ENCODE measurements around the gene TMTC3.
"Not testable (repeated sequence)": the region's sequence is repeated elsewhere in the genome, so short reads cannot be mapped to it uniquely, and the experiment has no call there.

TMTC3 gene

DNA sequence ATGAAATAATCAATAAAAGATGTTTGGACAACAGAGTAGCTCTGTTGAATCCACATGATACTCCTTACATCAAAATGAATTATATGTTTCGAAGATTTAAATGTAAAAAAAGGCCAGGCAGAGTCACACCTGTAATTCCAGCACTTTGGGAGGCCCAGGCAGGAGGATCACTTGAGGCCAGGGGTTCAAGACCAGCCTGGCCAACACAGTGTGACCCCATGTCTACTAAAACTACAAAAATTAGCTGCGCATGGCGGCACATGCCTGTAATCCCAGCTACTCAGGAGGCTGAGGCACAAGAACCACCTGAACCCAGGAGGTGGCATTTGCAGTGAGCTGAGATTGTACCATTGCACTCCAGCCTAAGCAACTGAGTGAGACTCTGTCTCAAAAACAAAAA, 15.0 kb upstream of the TMTC3 start:
- no peak overlapping the region for H3K27ac ChIP-seq
- TF ChIP-seq ZFX (IDR thresholded peaks at IDR 0.05): no peak
- TF ChIP-seq, protein P1, sequence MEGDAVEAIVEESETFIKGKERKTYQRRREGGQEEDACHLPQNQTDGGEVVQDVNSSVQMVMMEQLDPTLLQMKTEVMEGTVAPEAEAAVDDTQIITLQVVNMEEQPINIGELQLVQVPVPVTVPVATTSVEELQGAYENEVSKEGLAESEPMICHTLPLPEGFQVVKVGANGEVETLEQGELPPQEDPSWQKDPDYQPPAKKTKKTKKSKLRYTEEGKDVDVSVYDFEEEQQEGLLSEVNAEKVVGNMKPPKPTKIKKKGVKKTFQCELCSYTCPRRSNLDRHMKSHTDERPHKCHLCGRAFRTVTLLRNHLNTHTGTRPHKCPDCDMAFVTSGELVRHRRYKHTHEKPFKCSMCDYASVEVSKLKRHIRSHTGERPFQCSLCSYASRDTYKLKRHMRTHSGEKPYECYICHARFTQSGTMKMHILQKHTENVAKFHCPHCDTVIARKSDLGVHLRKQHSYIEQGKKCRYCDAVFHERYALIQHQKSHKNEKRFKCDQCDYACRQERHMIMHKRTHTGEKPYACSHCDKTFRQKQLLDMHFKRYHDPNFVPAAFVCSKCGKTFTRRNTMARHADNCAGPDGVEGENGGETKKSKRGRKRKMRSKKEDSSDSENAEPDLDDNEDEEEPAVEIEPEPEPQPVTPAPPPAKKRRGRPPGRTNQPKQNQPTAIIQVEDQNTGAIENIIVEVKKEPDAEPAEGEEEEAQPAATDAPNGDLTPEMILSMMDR (conservative IDR thresholded peaks at IDR 0.05): no peak

- TF ChIP-seq, protein P1 (conservative IDR thresholded peaks at IDR 0.05): no peak
- TF ChIP-seq ZFX (IDR thresholded peaks at IDR 0.05): no peak
Observed at GRCh38 chr12:88127855-88128254, 14.3 kb upstream of the TMTC3 start.

GRCh38 chr12:88132392-88132791, 9.7 kb upstream of the TMTC3 start:
- TF ChIP-seq ZFX (IDR thresholded peaks at IDR 0.05): no peak
- TF ChIP-seq, protein P1 (conservative IDR thresholded peaks at IDR 0.05): no peak

More at GRCh38 chr12:88127855-88128254, 14.3 kb upstream of the TMTC3 start:
- H3K27ac ChIP-seq: no peak overlapping the region

GRCh38 chr12:88133181-88133580, 8.9 kb upstream of the TMTC3 start:
- H3K27ac ChIP-seq: 0 out of 2 replicates have a peak overlapping the region, but pooled peaks have one; percentile 4

More at GRCh38 chr12:88132392-88132791, 9.7 kb upstream of the TMTC3 start:
- H3K27ac ChIP-seq: no peak overlapping the region

DNA sequence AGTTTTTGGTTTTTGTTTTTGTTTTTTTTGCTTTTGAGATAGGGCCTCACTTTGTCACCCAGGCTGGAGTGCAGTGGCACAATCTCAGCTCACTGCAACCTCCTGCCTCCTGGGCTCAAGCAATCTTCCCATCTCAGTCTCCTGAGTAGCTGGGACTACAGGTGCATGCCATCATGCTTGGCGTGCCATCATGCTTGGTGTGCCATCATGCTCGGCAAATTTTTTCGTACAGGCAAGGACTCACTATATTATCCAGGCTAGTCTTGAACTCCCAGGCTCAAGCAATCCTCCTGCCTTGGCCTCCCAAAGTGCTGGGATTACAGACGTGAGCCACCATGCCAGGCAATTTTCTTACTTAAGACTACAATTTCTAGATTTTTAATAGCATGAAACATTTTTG, 2.4 kb upstream of the TMTC3 start:
- not testable (repeated sequence) for H3K27ac ChIP-seq

- no peak for TF ChIP-seq ZFX (IDR thresholded peaks at IDR 0.05)
- H3K27ac ChIP-seq: peak overlapping the region; percentile 76
Observed at GRCh38 chr12:88141425-88141773, 708 bp upstream of the TMTC3 start.

- H3K27ac ChIP-seq: peak overlapping the region; percentile 76
- TF ChIP-seq, protein P1 (conservative IDR thresholded peaks at IDR 0.05): no peak
- TF ChIP-seq ZFX (IDR thresholded peaks at IDR 0.05): no peak
Observed at GRCh38 chr12:88142610-88142991, 494 bp downstream of the TMTC3 start.

GRCh38 chr12:88144037-88144436, 1.9 kb downstream of the TMTC3 start:
- H3K27ac ChIP-seq: no peak overlapping the region

More at GRCh38 chr12:88144037-88144436, 1.9 kb downstream of the TMTC3 start:
- TF ChIP-seq, protein P1 (conservative IDR thresholded peaks at IDR 0.05): no peak
- TF ChIP-seq ZFX (IDR thresholded peaks at IDR 0.05): no peak

All from C4-2B (cell line).